ENCODE results near the gene SND1.

DNA sequence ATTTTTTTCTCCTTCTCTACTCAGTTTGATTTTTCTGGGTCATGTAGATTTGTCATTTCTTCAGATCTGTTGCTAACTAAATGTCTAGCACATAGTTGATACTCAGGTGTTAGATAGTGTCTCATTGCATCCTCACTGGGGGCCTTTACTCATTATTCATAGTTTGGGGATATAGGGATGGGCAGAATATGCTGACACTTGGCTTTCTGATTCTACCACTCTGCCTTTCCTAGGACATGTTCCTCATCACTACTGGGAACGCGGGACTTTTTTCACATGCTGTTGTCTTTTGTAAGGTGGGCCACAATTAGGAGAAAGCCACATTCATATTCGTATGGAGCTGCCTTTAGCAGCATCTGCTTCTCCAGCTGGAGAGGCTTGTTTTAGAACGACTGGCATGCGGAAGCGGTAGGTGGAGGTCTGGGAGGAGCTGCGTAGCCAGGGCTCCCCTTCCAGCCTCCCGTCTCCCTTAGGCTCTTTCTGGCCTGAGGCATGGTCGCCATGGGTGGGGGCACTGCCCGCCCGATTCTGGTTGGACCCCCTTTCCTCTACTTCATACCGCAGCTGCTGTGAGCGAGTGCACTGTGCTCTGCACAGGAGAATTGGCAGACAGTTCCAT, 78.8 kb downstream of the SND1 start:
- TF ChIP-seq SP1 (IDR thresholded peaks at IDR 0.05), result no peak
- TF ChIP-seq BHLHE40 (IDR thresholded peaks at IDR 0.05; ENCODE audit: borderline replicate concordance), result no peak
- TF ChIP-seq ARNT (IDR thresholded peaks at IDR 0.05), result no peak
- TF ChIP-seq TARDBP (IDR thresholded peaks at IDR 0.05), result no peak
- no peak for TF ChIP-seq ELF4 (IDR thresholded peaks at IDR 0.05)
- TF ChIP-seq L3MBTL2 (conservative IDR thresholded peaks at IDR 0.05), result no peak
- TF ChIP-seq CTBP1 (IDR thresholded peaks at IDR 0.05; ENCODE audit: borderline replicate concordance), result no peak
